Fibroblast of the aortic adventitia (primary cell): ENCODE measurements around the gene PIK3R1. TPM values are rescaled to one million over a fixed set of nuclear protein-coding genes. Genes with fewer than 3 reads are reported as not detected.

Experiments
- DNase-seq: peaks from one replicate; pipeline ENCODE4 v3.0.0-alpha.2; 2010; ENCODE audit warnings: low read depth
- H3K4me3 ChIP-seq: 2 replicates; pipeline ENCODE4 v1.5.1; 2011; ENCODE audit warnings: low read depth, mild to moderate bottlenecking, control low read depth, low read length, moderate library complexity
- CTCF ChIP-seq: IDR thresholded peaks from 2 replicates; pipeline ENCODE4 v1.5.1; 2011; ENCODE audit warnings: mild to moderate bottlenecking, low read length, control low read depth, inconsistent platforms; ENCODE audit not compliant: insufficient read depth
- total RNA-seq: library from RNA; depleted of rRNA; stranded (reverse); fragments of >200 nt; gene quantifications from 2 replicates; pipeline ENCODE4 v1.2.3, GENCODE V29; 2012; ENCODE audit warnings: low replicate concordance

PIK3R1 gene
- total RNA-seq, 1 donor: 45.1 TPM

GRCh38 chr5:68220260-68220659, 4.7 kb downstream of the PIK3R1 start:
- no peak for DNase-seq
- TF ChIP-seq CTCF: no peak
- no peak overlapping the region for H3K4me3 ChIP-seq

GRCh38 chr5:68220914-68221313, 5.4 kb downstream of the PIK3R1 start:
- no peak overlapping the region for H3K4me3 ChIP-seq
- TF ChIP-seq CTCF: no peak
- DNase-seq: no peak

- H3K4me3 ChIP-seq: no peak overlapping the region
- TF ChIP-seq CTCF: no peak
- DNase-seq: no peak
Observed at GRCh38 chr5:68221488-68221887, 5.9 kb downstream of the PIK3R1 start.

GRCh38 chr5:68222310-68222709, 6.8 kb downstream of the PIK3R1 start:
- DNase-seq: no peak
- TF ChIP-seq CTCF: no peak
- no peak overlapping the region for H3K4me3 ChIP-seq

- no peak overlapping the region for H3K4me3 ChIP-seq
- no peak for TF ChIP-seq CTCF
- DNase-seq: no peak
Observed at GRCh38 chr5:68222824-68223354, 7.3 kb downstream of the PIK3R1 start.

- DNase-seq: no peak
- no peak overlapping the region for H3K4me3 ChIP-seq
- no peak for TF ChIP-seq CTCF
Observed at GRCh38 chr5:68223904-68224303, 8.3 kb downstream of the PIK3R1 start.

- H3K4me3 ChIP-seq: no peak overlapping the region
Observed at GRCh38 chr5:68224509-68225187, 9.1 kb downstream of the PIK3R1 start.

More at GRCh38 chr5:68224509-68225187, 9.1 kb downstream of the PIK3R1 start:
- DNase-seq: no peak
- TF ChIP-seq CTCF: no peak
